ENCODE results near the gene MAN1C1. TPM values are rescaled to one million over a fixed set of nuclear protein-coding genes. Genes with fewer than 3 reads are reported as not detected.

The MAN1C1 gene
- total RNA-seq, 1 donor from 2014 or later: 5.4 TPM

DNA sequence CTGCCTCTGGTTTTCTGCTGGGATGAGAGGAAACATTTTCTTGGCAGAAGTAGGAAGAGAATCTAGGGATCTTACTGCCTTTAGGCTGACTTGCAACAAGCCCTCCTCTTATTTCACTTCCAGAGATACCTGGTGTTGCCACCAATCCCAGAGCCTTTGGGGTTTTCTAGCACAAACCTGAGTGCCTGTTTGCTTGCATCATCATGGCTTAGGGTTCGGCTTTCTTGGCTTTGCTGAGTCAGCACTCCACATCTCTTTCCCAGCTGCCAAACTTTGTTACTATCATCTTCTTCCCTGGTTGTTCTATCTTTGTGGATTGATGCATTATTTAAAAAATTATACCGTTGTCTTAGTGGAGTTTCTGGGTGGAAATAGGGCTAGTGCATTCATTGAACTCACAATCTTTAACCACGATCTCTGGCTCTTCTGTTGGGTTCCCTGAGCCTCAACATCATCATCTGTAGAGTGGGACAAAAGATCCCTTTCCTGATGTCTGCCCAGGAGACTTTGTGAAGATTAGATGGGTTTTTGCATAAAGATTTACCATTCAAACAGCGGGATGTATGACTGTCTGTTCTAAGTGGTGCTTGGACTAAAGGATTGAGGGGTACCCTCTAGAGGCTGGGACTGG, 106.8 kb downstream of the MAN1C1 start:
- Mint-ChIP-seq H3K4me3 (ENCODE audit: unreplicated experiment) (no peak overlapping the region), H3K27me3 (ENCODE audit: unreplicated experiment) (peaks cover 2% of the 10 kb centered on the region), H3K36me3 (ENCODE audit: unreplicated experiment) (peaks cover 1% of the 10 kb centered on the region), H3K4me1 (ENCODE audit: low read depth, unreplicated experiment) (peaks cover 21% of the 10 kb centered on the region), H3K27ac (ENCODE audit: unreplicated experiment) (no peak overlapping the region), H3K9me3 (ENCODE audit: unreplicated experiment) (no peaks in the 10 kb centered on the region)
- TF ChIP-seq, protein P1, sequence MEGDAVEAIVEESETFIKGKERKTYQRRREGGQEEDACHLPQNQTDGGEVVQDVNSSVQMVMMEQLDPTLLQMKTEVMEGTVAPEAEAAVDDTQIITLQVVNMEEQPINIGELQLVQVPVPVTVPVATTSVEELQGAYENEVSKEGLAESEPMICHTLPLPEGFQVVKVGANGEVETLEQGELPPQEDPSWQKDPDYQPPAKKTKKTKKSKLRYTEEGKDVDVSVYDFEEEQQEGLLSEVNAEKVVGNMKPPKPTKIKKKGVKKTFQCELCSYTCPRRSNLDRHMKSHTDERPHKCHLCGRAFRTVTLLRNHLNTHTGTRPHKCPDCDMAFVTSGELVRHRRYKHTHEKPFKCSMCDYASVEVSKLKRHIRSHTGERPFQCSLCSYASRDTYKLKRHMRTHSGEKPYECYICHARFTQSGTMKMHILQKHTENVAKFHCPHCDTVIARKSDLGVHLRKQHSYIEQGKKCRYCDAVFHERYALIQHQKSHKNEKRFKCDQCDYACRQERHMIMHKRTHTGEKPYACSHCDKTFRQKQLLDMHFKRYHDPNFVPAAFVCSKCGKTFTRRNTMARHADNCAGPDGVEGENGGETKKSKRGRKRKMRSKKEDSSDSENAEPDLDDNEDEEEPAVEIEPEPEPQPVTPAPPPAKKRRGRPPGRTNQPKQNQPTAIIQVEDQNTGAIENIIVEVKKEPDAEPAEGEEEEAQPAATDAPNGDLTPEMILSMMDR (IDR thresholded peaks at IDR 0.05; ENCODE audit: partially characterized antibody, unreplicated experiment): no peak
- no peak for DNase-seq

DNA sequence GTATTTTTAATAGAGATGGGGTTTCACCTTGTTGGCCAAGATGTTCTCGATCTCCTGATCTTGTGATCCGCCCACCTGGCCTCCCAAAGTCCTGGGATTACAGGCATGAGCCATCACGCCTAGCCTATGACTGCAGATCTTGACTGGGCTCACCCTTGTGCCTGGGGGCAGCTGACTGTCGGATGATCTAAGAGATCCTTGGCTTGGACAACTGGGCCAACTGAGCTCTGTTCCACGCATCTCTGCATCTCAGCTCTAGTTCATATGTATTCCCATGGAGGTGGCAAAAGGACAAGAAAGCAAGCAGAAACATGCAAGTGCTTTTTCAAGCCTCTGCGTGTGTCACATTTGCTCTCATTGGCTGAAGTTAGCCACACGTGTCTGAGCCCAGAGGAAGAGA, 107.6 kb downstream of the MAN1C1 start:
- Mint-ChIP-seq H3K27me3 (ENCODE audit: unreplicated experiment) (peaks cover 2% of the 10 kb centered on the region), H3K9me3 (ENCODE audit: unreplicated experiment) (peaks cover 2% of the 10 kb centered on the region), H3K4me1 (ENCODE audit: low read depth, unreplicated experiment) (peaks cover 21% of the 10 kb centered on the region), H3K4me3 (ENCODE audit: unreplicated experiment) (no peak overlapping the region), H3K27ac (ENCODE audit: unreplicated experiment) (no peak overlapping the region), H3K36me3 (ENCODE audit: unreplicated experiment) (no peaks in the 10 kb centered on the region)
- TF ChIP-seq, protein P1 (IDR thresholded peaks at IDR 0.05; ENCODE audit: partially characterized antibody, unreplicated experiment): no peak
- no peak for DNase-seq

DNA sequence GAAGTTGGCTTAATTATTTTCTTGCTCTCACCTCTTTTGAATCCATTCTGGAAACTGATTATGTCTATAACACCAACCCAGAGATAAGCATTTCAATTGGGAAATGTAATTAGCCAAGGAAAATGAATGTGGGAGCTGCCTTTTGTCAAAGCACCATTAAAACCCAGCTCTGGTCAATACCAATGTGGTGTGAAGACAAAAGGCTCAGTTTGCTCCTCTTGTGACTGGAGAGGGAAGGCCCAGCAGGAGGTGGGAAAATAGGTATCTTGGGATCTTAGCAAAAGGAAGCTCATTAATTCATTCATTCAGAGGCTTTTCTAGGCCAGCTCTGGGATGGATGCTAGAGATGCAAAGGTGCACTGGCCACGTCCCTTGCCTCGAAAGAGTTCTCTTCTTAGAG, 108.4 kb downstream of the MAN1C1 start:
- DNase-seq: no peak
- peaks cover 2% of the 10 kb centered on the region for H3K27me3 Mint-ChIP-seq (ENCODE audit: unreplicated experiment)
- no peak overlapping the region for H3K4me3 Mint-ChIP-seq (ENCODE audit: unreplicated experiment)
- H3K9me3 Mint-ChIP-seq (ENCODE audit: unreplicated experiment): peaks cover 2% of the 10 kb centered on the region
- no peaks in the 10 kb centered on the region for H3K36me3 Mint-ChIP-seq (ENCODE audit: unreplicated experiment)
- H3K4me1 Mint-ChIP-seq (ENCODE audit: low read depth, unreplicated experiment): peaks cover 23% of the 10 kb centered on the region
- TF ChIP-seq, protein P1 (IDR thresholded peaks at IDR 0.05; ENCODE audit: partially characterized antibody, unreplicated experiment): no peak
- no peak overlapping the region for H3K27ac Mint-ChIP-seq (ENCODE audit: unreplicated experiment)

DNA sequence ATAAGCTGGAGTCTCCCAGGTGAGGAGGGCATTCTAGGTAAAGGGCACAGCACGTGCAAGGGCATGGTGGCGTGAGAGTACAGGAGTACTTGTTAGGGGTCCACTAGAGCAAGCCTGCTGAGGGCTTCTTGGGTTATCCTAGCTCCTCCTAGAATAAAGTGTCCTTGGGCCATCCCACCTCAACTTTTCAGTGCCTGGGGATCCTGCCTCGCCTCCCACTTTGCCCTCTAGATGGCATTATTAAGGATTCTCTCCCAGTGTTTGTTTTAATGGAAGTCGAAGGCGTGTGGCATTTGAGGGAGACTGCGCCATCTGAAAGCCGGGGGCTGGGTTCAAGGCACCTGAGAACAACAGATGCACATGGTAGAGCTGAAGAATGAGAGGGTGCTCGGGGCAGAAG, 108.9 kb downstream of the MAN1C1 start:
- DNase-seq: no peak
- H3K4me1 Mint-ChIP-seq (ENCODE audit: low read depth, unreplicated experiment): peaks cover 28% of the 10 kb centered on the region
- peaks cover 2% of the 10 kb centered on the region for H3K27me3 Mint-ChIP-seq (ENCODE audit: unreplicated experiment)
- no peak overlapping the region for H3K27ac Mint-ChIP-seq (ENCODE audit: unreplicated experiment)
- H3K36me3 Mint-ChIP-seq (ENCODE audit: unreplicated experiment): no peaks in the 10 kb centered on the region
- no peak overlapping the region for H3K4me3 Mint-ChIP-seq (ENCODE audit: unreplicated experiment)
- TF ChIP-seq, protein P1 (IDR thresholded peaks at IDR 0.05; ENCODE audit: partially characterized antibody, unreplicated experiment): no peak
- peaks cover 2% of the 10 kb centered on the region for H3K9me3 Mint-ChIP-seq (ENCODE audit: unreplicated experiment)

DNA sequence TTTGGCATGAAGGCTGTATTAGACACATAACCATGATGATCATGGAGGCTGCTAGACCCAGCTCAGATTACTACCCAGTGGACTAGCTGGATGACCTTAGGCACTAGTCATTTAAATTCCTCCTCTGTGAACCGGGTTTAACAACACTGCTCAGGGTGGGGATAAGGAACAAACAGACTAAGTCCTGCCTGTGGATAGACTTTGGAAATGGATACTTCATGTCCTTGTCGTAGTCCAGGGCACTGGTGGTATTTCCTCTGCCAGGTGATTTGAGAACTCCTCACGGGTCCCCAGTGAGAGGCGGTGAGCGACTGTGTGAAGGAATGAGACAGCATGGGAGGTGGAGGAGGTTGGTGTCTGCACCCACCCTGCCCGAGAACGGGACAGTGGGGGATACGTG, 110.5 kb downstream of the MAN1C1 start:
- Mint-ChIP-seq H3K4me3 (ENCODE audit: unreplicated experiment) (peak overlapping the region; percentile 52), H3K9me3 (ENCODE audit: unreplicated experiment) (peaks cover 2% of the 10 kb centered on the region), H3K36me3 (ENCODE audit: unreplicated experiment) (no peaks in the 10 kb centered on the region), H3K27me3 (ENCODE audit: unreplicated experiment) (peaks cover 2% of the 10 kb centered on the region), H3K27ac (ENCODE audit: unreplicated experiment) (peak overlapping the region; percentile 87), H3K4me1 (ENCODE audit: low read depth, unreplicated experiment) (peaks cover 29% of the 10 kb centered on the region)
- TF ChIP-seq, protein P1 (IDR thresholded peaks at IDR 0.05; ENCODE audit: partially characterized antibody, unreplicated experiment): no peak
- DNase-seq: no peak
